Endodermal cell (in vitro differentiated cells): ENCODE data around the gene ZNF593. TPM values are rescaled to one million over a fixed set of nuclear protein-coding genes. Genes with fewer than 3 reads are reported as not detected.

Source experiments
- DNase-seq: peaks from one replicate; pipeline ENCODE4 v3.0.0-alpha.2; 2017
- H3K27ac ChIP-seq: 2 replicates; pipeline ENCODE4 v1.5.1; 2013; ENCODE audit warnings: mild to moderate bottlenecking, low read depth, low read length, moderate library complexity
- H3K27me3 ChIP-seq: 2 replicates; pipeline ENCODE4 v1.6.1; 2013; ENCODE audit warnings: mild to moderate bottlenecking, low read length, moderate library complexity; ENCODE audit not compliant: insufficient read depth, control insufficient read depth, poor library complexity, severe bottlenecking
- H3K36me3 ChIP-seq: 2 replicates; pipeline ENCODE4 v1.7.0; 2013; ENCODE audit warnings: mild to moderate bottlenecking, low read length, moderate library complexity; ENCODE audit not compliant: control insufficient read depth, insufficient read depth
- H3K4me1 ChIP-seq: one replicate; pipeline ENCODE4 v1.7.0; 2013; ENCODE audit warnings: low read length; ENCODE audit not compliant: control insufficient read depth, insufficient read depth
- H3K4me3 ChIP-seq: 2 replicates; pipeline ENCODE4 v1.5.1; 2013; ENCODE audit warnings: mild to moderate bottlenecking, low read length, moderate library complexity
- H3K9ac ChIP-seq: 2 replicates; pipeline ENCODE4 v1.6.1; 2013; ENCODE audit warnings: mild to moderate bottlenecking, low read length, moderate library complexity; ENCODE audit not compliant: poor library complexity, severe bottlenecking; ENCODE audit errors: extremely low read depth
- H3K9me3 ChIP-seq: 2 replicates; pipeline ENCODE4 v1.6.1; 2013; ENCODE audit warnings: mild to moderate bottlenecking, low read length, moderate library complexity; ENCODE audit not compliant: control insufficient read depth
- H3K27ac Mint-ChIP-seq: 2 replicates; pipeline ENCODE4 v1.8.0; 2020; ENCODE audit warnings: mixed read lengths
- H3K27me3 Mint-ChIP-seq: 2 replicates; pipeline ENCODE4 v1.8.0; 2021; ENCODE audit warnings: mild to moderate bottlenecking, mixed read lengths; ENCODE audit not compliant: insufficient read depth
- H3K36me3 Mint-ChIP-seq: 2 replicates; pipeline ENCODE4 v1.8.0; 2020; ENCODE audit warnings: low read depth, mixed read lengths
- H3K4me1 Mint-ChIP-seq: 2 replicates; pipeline ENCODE4 v1.8.0; 2020; ENCODE audit warnings: mixed read lengths
- H3K4me3 Mint-ChIP-seq: 2 replicates; pipeline ENCODE4 v1.8.0; 2020; ENCODE audit warnings: mild to moderate bottlenecking, moderate library complexity, mixed read lengths
- H3K9me3 Mint-ChIP-seq: 2 replicates; pipeline ENCODE4 v1.8.0; 2020; ENCODE audit warnings: mild to moderate bottlenecking, mixed read lengths
- CTCF ChIP-seq: fragments of 200-600 bp; sonication (generic); conservative IDR thresholded peaks from 2 replicates; pipeline ENCODE4 v1.5.0; 2021; ENCODE audit warnings: antibody characterized with exemption, mild to moderate bottlenecking
- WGBS, 2 experiments: methylation state at CpG; one replicate each; pipeline versions ENCODE4 v1.1.5 to v1.1.7; 2013; ENCODE audit warnings: missing lambda C conversion rate in 2 of 2, mixed read lengths in 1 of 2; ENCODE audit not compliant: insufficient coverage in 1 of 2, insufficient read length in 1 of 2; 5-methylcytosine and 5-hydroxymethylcytosine counted together
- total RNA-seq, 2 donors: library from RNA; stranded (reverse); fragmentation: NEBNext Ultra II Directional in 1 of 2; extraction: Animal tissue kit (Norgen Biotek cat#: 25700) in 1 of 2; gene quantifications; 2 replicates in 1 of 2; 3 replicates in 1 of 2; pipeline ENCODE4 v1.2.1, GENCODE V29; 2021

ZNF593 gene
- total RNA-seq, 2 donors from 2014 or later, result 31.4 to 33.7 TPM

- no peak for TF ChIP-seq CTCF
- H3K27ac Mint-ChIP-seq, result no peak overlapping the region
- H3K27me3 Mint-ChIP-seq, result no peaks in the 10 kb centered on the region
Measured at GRCh38 chr1:26129778-26130177, 39.9 kb upstream of the ZNF593 start.

GRCh38 chr1:26130695-26131094 is 39.0 kb upstream of the ZNF593 start:
- no peak overlapping the region for H3K4me3 ChIP-seq
- H3K27me3 ChIP-seq, result no peaks in the 10 kb centered on the region
- DNase-seq, result no peak
- Mint-ChIP-seq H3K4me3 (no peak overlapping the region), H3K36me3 (no peaks in the 10 kb centered on the region), H3K9me3 (peaks cover 18% of the 10 kb centered on the region), H3K27me3 (no peaks in the 10 kb centered on the region), H3K4me1 (peaks cover 19% of the 10 kb centered on the region), H3K27ac (no peak overlapping the region)
- no peaks in the 10 kb centered on the region for H3K4me1 ChIP-seq
- 73% methylated on average over 1 of the region's 1 CpG; no CpG with 5 or more reads in 1 of the 2 experiments for WGBS, 2 experiments
- no peaks in the 10 kb centered on the region for H3K36me3 ChIP-seq
- no peaks in the 10 kb centered on the region for H3K9me3 ChIP-seq
- TF ChIP-seq CTCF, result no peak
- H3K27ac ChIP-seq, result no peak overlapping the region
- H3K9ac ChIP-seq, result no peak overlapping the region

More at GRCh38 chr1:26129778-26130177, 39.9 kb upstream of the ZNF593 start:
- Mint-ChIP-seq H3K4me1 (peaks cover 19% of the 10 kb centered on the region), H3K9me3 (peaks cover 9% of the 10 kb centered on the region), H3K36me3 (no peaks in the 10 kb centered on the region), H3K4me3 (no peak overlapping the region)
- Histone ChIP-seq H3K36me3 (no peaks in the 10 kb centered on the region), H3K9me3 (no peaks in the 10 kb centered on the region), H3K27ac (no peak overlapping the region), H3K4me3 (no peak overlapping the region), H3K4me1 (no peaks in the 10 kb centered on the region), H3K27me3 (no peaks in the 10 kb centered on the region), H3K9ac (no peak overlapping the region)
- 92 to 93% methylated on average over 2 to 4 of the region's 4 CpGs for WGBS, 2 experiments
- no peak for DNase-seq

GRCh38 chr1:26132128-26132833 is 37.4 kb upstream of the ZNF593 start:
- H3K27me3 ChIP-seq, result no peaks in the 10 kb centered on the region
- peaks cover 18% of the 10 kb centered on the region for H3K9me3 Mint-ChIP-seq
- H3K4me1 Mint-ChIP-seq, result peaks cover 8% of the 10 kb centered on the region
- H3K4me3 ChIP-seq, result no peak overlapping the region
- no peaks in the 10 kb centered on the region for H3K36me3 ChIP-seq
- H3K27ac Mint-ChIP-seq, result no peak overlapping the region
- no peaks in the 10 kb centered on the region for H3K36me3 Mint-ChIP-seq
- H3K4me3 Mint-ChIP-seq, result no peak overlapping the region
- H3K9ac ChIP-seq, result no peak overlapping the region
- 89 to 91% methylated on average over 3 to 4 of the region's 5 CpGs for WGBS, 2 experiments
- no peak overlapping the region for H3K27ac ChIP-seq
- H3K9me3 ChIP-seq, result no peaks in the 10 kb centered on the region
- no peaks in the 10 kb centered on the region for H3K27me3 Mint-ChIP-seq
- H3K4me1 ChIP-seq, result no peaks in the 10 kb centered on the region
- no peak for TF ChIP-seq CTCF
- DNase-seq, result peak; percentile 73
